Loucy (cell line): Measurements from ENCODE around the gene CUBN.

ENCODE experiments used
- H2AFZ ChIP-seq: fragments of 200-600 bp; sonication (generic); 2 replicates; pipeline ENCODE4 v1.6.0; 2016; ENCODE audit warnings: antibody characterized with exemption, mild to moderate bottlenecking, low read length, moderate library complexity
- H3F3A ChIP-seq: fragments of 200-600 bp; 2 replicates; pipeline ENCODE4 v1.6.0; 2016; ENCODE audit warnings: antibody characterized with exemption, low read depth, mild to moderate bottlenecking
- H3K27me3 ChIP-seq: fragments of 200-600 bp; sonication (generic); 2 replicates; pipeline ENCODE4 v1.6.1; 2014; ENCODE audit warnings: low read length, mild to moderate bottlenecking; ENCODE audit not compliant: insufficient read depth, poor library complexity, severe bottlenecking
- H3K36me3 ChIP-seq: fragments of 200-600 bp; sonication (generic); 2 replicates; pipeline ENCODE4 v1.6.1; 2016; ENCODE audit warnings: low read length; ENCODE audit not compliant: insufficient read depth
- H3K4me1 ChIP-seq: fragments of 200-600 bp; sonication (generic); 2 replicates; pipeline ENCODE4 v1.5.1; 2014; ENCODE audit warnings: low read length, mild to moderate bottlenecking; ENCODE audit not compliant: insufficient read depth, poor library complexity, severe bottlenecking
- H3K4me2 ChIP-seq: fragments of 200-600 bp; sonication (generic); 2 replicates; pipeline ENCODE4 v1.6.0; 2014; ENCODE audit warnings: antibody characterized with exemption, low read length, low read depth, mild to moderate bottlenecking; ENCODE audit not compliant: poor library complexity, severe bottlenecking
- H3K4me3 ChIP-seq: fragments of 200-600 bp; sonication (generic); 2 replicates; pipeline ENCODE4 v1.5.1; 2014; ENCODE audit warnings: low read length, mild to moderate bottlenecking, mixed read lengths; ENCODE audit not compliant: poor library complexity, severe bottlenecking
- H3K79me2 ChIP-seq: fragments of 200-600 bp; sonication (generic); 2 replicates; pipeline ENCODE4 v1.6.1; 2014; ENCODE audit warnings: low read length; ENCODE audit not compliant: insufficient read depth
- H3K9ac ChIP-seq: fragments of 200-600 bp; sonication (generic); 2 replicates; pipeline ENCODE4 v1.6.0; 2014; ENCODE audit warnings: mild to moderate bottlenecking, low read depth, low read length, moderate library complexity; ENCODE audit not compliant: poor library complexity, severe bottlenecking
- H3K9me2 ChIP-seq: fragments of 200-600 bp; sonication (generic); replicated peaks from 2 replicates; pipeline ENCODE4 v1.6.1; 2016; ENCODE audit warnings: low read depth, low read length, mixed read lengths
- H3K9me3 ChIP-seq: fragments of 200-600 bp; sonication (generic); 2 replicates; pipeline ENCODE4 v1.6.1; 2014; ENCODE audit warnings: mild to moderate bottlenecking, antibody characterized with exemption, low read length, low read depth; ENCODE audit not compliant: insufficient read depth
- H4K20me1 ChIP-seq: fragments of 200-600 bp; sonication (generic); 2 replicates; pipeline ENCODE4 v1.6.0; 2014; ENCODE audit warnings: antibody characterized with exemption, low read length, mild to moderate bottlenecking; ENCODE audit not compliant: insufficient read depth, poor library complexity, severe bottlenecking
- EZH2phosphoT487 ChIP-seq: fragments of 200-600 bp; IDR thresholded peaks from 2 replicates; pipeline ENCODE4 v1.6.1; 2018; ENCODE audit warnings: antibody characterized with exemption, mild to moderate bottlenecking, moderate library complexity, borderline replicate concordance
- TF ChIP-seq, protein P1 (sequence below): fragments of 200-600 bp; sonication (generic); conservative IDR thresholded peaks from 2 replicates; pipeline ENCODE4 v1.5.1; 2014; ENCODE audit warnings: mild to moderate bottlenecking, antibody characterized with exemption, low read length

CUBN gene

DNA sequence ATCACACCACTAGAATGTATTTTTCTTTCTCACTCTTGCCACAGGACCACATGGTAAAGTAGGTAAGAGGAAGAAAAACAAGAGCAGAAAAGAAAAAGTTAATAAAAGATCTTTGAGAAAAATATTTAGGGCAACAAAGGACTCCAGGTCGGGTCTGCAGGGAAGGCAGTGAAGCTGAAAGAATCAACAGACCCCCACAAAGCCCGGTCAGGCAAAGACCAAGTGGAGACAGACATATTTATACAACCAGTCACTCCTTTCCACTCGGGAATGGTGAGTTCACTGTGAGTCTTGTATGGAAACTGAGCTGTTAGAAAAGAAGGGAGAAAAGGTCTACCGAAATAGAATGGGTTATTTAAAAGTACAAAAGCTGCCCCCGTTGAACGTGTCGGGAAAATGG is 340.4 kb downstream of the CUBN start:
- Histone ChIP-seq H3K4me1 (no peaks in the 10 kb centered on the region), H3K9me3 (no peaks in the 10 kb centered on the region), H3K79me2 (peaks cover 8% of the 10 kb centered on the region; the same call in 1 of the 2 replicates), H3F3A (no peaks in the 10 kb centered on the region), H3K36me3 (no peaks in the 10 kb centered on the region), H3K4me3 (no peak overlapping the region), H3K9ac (no peak overlapping the region), H3K9me2 (0 out of 2 replicates have a peak, but pooled peaks cover under 1% of the 10 kb centered on the region), H3K27me3 (no peaks in the 10 kb centered on the region), H4K20me1 (no peaks in the 10 kb centered on the region), H3K4me2 (no peak overlapping the region), H2AFZ (no peak overlapping the region)
- TF ChIP-seq, protein P1, sequence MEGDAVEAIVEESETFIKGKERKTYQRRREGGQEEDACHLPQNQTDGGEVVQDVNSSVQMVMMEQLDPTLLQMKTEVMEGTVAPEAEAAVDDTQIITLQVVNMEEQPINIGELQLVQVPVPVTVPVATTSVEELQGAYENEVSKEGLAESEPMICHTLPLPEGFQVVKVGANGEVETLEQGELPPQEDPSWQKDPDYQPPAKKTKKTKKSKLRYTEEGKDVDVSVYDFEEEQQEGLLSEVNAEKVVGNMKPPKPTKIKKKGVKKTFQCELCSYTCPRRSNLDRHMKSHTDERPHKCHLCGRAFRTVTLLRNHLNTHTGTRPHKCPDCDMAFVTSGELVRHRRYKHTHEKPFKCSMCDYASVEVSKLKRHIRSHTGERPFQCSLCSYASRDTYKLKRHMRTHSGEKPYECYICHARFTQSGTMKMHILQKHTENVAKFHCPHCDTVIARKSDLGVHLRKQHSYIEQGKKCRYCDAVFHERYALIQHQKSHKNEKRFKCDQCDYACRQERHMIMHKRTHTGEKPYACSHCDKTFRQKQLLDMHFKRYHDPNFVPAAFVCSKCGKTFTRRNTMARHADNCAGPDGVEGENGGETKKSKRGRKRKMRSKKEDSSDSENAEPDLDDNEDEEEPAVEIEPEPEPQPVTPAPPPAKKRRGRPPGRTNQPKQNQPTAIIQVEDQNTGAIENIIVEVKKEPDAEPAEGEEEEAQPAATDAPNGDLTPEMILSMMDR, result no peak
- TF ChIP-seq EZH2phosphoT487, result no peak

- no peaks in the 10 kb centered on the region for H3K4me1 ChIP-seq
- no peak overlapping the region for H3K4me2 ChIP-seq
- TF ChIP-seq, protein P1, result no peak
- TF ChIP-seq EZH2phosphoT487, result no peak
- no peaks in the 10 kb centered on the region for H4K20me1 ChIP-seq
- H3K9ac ChIP-seq, result no peak overlapping the region
- H3K9me2 ChIP-seq, result no peaks in the 10 kb centered on the region
- H3K27me3 ChIP-seq, result no peaks in the 10 kb centered on the region
- H3K36me3 ChIP-seq, result no peaks in the 10 kb centered on the region
- H3K79me2 ChIP-seq, result peaks cover 8% of the 10 kb centered on the region; the same call in 1 of the 2 replicates
- H2AFZ ChIP-seq, result no peak overlapping the region
- no peaks in the 10 kb centered on the region for H3K9me3 ChIP-seq
- no peaks in the 10 kb centered on the region for H3F3A ChIP-seq
- H3K4me3 ChIP-seq, result no peak overlapping the region
Measured at GRCh38 chr10:16788778-16789177, 340.8 kb downstream of the CUBN start.

DNA sequence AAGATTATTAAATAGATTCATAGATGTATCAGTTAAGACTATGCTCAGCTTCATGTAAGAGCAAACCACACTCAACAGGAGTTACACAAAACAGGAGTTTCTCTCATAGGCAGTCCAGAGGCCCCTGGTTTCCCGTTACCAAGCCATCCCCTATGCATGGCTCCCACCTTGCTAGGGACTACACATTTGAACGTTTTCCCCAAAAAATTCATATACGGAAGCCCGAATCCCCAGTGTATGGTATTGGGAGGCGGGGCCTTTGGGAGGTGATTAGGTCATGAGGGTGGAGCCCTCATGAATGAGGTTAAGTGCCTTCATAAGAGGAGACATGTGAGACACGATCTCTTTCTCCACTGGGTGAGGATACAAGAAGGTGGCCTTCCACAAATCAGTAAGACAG is 341.5 kb downstream of the CUBN start:
- H3K4me2 ChIP-seq, result no peak overlapping the region
- H3K27me3 ChIP-seq, result no peaks in the 10 kb centered on the region
- no peaks in the 10 kb centered on the region for H3K9me3 ChIP-seq
- H2AFZ ChIP-seq, result no peak overlapping the region
- no peak for TF ChIP-seq EZH2phosphoT487
- TF ChIP-seq, protein P1, result no peak
- no peaks in the 10 kb centered on the region for H4K20me1 ChIP-seq
- H3K9ac ChIP-seq, result no peak overlapping the region
- no peaks in the 10 kb centered on the region for H3K4me1 ChIP-seq
- no peaks in the 10 kb centered on the region for H3F3A ChIP-seq
- no peaks in the 10 kb centered on the region for H3K36me3 ChIP-seq
- H3K79me2 ChIP-seq, result peaks cover 5% of the 10 kb centered on the region; the same call in 1 of the 2 replicates
- H3K4me3 ChIP-seq, result no peak overlapping the region
- no peaks in the 10 kb centered on the region for H3K9me2 ChIP-seq
